ENCODE results near the gene NANOG. TPM values are rescaled to one million over a fixed set of nuclear protein-coding genes. Genes with fewer than 3 reads are reported as not detected.

NANOG gene
- polyA plus RNA-seq, 1 donor from 2014 or later: not detected

DNA sequence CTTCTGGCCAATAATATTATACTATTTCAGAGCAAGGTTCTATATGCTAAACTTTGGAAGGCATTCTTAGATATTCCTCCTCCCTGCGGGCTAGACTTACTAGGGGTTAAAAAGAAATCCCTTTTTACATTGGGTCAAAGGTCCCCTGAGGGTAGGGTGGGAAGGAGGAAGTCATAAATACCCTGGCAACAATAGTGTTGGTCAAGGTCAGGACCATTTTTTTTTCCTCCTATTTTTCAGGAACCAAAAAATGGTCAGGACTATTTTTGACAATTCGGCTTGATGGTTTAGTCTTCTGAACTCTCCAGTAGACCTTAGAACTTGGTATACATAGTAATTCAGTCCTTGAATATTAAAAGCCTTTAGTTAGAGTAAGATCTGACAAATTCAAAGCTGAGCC, 4.5 kb upstream of the NANOG start:
- Histone ChIP-seq H3K9ac (ENCODE audit: low read length) (no peak overlapping the region), H4K20me1 (ENCODE audit: insufficient read depth) (no peaks in the 10 kb centered on the region), H3K79me2 (replicated peaks; ENCODE audit: insufficient read depth, low read length) (no peaks in the 10 kb centered on the region), H3K27me3 (ENCODE audit: insufficient read depth, low read depth, low read length) (no peaks in the 10 kb centered on the region), H3K27ac (ENCODE audit: low read length) (no peak overlapping the region), H2AFZ (ENCODE audit: low read depth, low read length) (no peak overlapping the region), H3K36me3 (ENCODE audit: insufficient read depth, low read length) (no peaks in the 10 kb centered on the region), H3F3A (ENCODE audit: insufficient read depth, low read length, poor library complexity, severe bottlenecking) (no peaks in the 10 kb centered on the region), H3K9me2 (ENCODE audit: insufficient read depth, low read length) (no peaks in the 10 kb centered on the region), H3K4me2 (ENCODE audit: low read length) (no peak overlapping the region), H3K9me3 (ENCODE audit: low read length) (no peaks in the 10 kb centered on the region), H3K4me3 (ENCODE audit: low read length) (no peak overlapping the region)
- TF ChIP-seq POLR2AphosphoS5 (IDR thresholded peaks at IDR 0.05) (no peak), EZH2 (IDR thresholded peaks at IDR 0.05; ENCODE audit: borderline replicate concordance, insufficient read depth, low read length, poor library complexity, severe bottlenecking) (no peak), MXI1 (conservative IDR thresholded peaks at IDR 0.05; ENCODE audit: poor library complexity, severe bottlenecking) (no peak), SMC3 (conservative IDR thresholded peaks at IDR 0.05; ENCODE audit: poor library complexity) (no peak), RAD21 (conservative IDR thresholded peaks at IDR 0.05) (no peak)
- TF ChIP-seq, protein P1, sequence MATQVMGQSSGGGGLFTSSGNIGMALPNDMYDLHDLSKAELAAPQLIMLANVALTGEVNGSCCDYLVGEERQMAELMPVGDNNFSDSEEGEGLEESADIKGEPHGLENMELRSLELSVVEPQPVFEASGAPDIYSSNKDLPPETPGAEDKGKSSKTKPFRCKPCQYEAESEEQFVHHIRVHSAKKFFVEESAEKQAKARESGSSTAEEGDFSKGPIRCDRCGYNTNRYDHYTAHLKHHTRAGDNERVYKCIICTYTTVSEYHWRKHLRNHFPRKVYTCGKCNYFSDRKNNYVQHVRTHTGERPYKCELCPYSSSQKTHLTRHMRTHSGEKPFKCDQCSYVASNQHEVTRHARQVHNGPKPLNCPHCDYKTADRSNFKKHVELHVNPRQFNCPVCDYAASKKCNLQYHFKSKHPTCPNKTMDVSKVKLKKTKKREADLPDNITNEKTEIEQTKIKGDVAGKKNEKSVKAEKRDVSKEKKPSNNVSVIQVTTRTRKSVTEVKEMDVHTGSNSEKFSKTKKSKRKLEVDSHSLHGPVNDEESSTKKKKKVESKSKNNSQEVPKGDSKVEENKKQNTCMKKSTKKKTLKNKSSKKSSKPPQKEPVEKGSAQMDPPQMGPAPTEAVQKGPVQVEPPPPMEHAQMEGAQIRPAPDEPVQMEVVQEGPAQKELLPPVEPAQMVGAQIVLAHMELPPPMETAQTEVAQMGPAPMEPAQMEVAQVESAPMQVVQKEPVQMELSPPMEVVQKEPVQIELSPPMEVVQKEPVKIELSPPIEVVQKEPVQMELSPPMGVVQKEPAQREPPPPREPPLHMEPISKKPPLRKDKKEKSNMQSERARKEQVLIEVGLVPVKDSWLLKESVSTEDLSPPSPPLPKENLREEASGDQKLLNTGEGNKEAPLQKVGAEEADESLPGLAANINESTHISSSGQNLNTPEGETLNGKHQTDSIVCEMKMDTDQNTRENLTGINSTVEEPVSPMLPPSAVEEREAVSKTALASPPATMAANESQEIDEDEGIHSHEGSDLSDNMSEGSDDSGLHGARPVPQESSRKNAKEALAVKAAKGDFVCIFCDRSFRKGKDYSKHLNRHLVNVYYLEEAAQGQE (IDR thresholded peaks at IDR 0.05; ENCODE audit: borderline replicate concordance): no peak
- TF ChIP-seq, protein P2, sequence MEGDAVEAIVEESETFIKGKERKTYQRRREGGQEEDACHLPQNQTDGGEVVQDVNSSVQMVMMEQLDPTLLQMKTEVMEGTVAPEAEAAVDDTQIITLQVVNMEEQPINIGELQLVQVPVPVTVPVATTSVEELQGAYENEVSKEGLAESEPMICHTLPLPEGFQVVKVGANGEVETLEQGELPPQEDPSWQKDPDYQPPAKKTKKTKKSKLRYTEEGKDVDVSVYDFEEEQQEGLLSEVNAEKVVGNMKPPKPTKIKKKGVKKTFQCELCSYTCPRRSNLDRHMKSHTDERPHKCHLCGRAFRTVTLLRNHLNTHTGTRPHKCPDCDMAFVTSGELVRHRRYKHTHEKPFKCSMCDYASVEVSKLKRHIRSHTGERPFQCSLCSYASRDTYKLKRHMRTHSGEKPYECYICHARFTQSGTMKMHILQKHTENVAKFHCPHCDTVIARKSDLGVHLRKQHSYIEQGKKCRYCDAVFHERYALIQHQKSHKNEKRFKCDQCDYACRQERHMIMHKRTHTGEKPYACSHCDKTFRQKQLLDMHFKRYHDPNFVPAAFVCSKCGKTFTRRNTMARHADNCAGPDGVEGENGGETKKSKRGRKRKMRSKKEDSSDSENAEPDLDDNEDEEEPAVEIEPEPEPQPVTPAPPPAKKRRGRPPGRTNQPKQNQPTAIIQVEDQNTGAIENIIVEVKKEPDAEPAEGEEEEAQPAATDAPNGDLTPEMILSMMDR (IDR thresholded peaks at IDR 0.05; ENCODE audit: poor library complexity, severe bottlenecking): no peak

DNA sequence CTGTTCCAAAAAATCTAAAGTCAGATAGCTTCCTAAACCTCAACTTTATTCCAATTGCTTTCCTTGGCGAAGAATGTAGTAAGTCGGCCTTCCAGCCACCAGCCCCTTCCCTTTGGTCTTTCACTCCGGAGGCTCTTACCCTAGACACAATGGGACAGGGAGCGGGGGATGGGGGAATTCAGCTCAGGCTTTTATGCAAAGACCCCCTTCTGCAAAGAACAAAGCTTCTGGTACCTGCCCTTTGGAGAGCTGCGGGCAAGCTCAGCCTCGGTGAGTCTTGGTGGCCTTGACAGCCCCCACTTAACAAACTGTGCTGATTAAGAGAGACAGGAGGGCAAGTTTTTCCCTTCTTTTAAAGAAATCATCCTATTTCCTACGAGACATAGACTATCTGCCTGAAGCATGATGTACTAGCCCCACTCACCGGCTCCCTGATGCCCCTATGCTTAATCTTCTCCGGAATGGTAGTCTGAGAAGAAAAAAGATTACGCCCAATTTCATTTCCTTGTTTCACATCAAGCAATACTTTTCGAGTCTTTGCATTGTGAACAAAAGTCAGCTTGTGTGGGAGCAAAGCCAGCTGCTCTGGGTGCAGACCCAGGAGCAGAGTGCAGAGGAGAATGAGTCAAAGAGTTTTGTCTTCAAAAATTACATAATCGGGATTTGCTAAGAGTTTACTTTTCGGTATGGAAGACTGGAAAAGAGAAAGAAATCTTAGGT, 1.5 kb upstream of the NANOG start:
- no peak overlapping the region for H3K9ac ChIP-seq (ENCODE audit: low read length)

More for the DNA sequence above, 1.5 kb upstream of the NANOG start:
- no peaks in the 10 kb centered on the region for H3K9me3 ChIP-seq (ENCODE audit: low read length)
- no peaks in the 10 kb centered on the region for H3K9me2 ChIP-seq (ENCODE audit: insufficient read depth, low read length)
- no peak overlapping the region for H3K4me3 ChIP-seq (ENCODE audit: low read length)
- H4K20me1 ChIP-seq (ENCODE audit: insufficient read depth): no peaks in the 10 kb centered on the region
- no peaks in the 10 kb centered on the region for H3K27me3 ChIP-seq (ENCODE audit: insufficient read depth, low read depth, low read length)
- TF ChIP-seq, protein P2 (IDR thresholded peaks at IDR 0.05; ENCODE audit: poor library complexity, severe bottlenecking): no peak
- TF ChIP-seq, protein P1 (IDR thresholded peaks at IDR 0.05; ENCODE audit: borderline replicate concordance): no peak
- TF ChIP-seq RAD21 (conservative IDR thresholded peaks at IDR 0.05) (no peak), POLR2AphosphoS5 (IDR thresholded peaks at IDR 0.05) (no peak), MXI1 (conservative IDR thresholded peaks at IDR 0.05; ENCODE audit: poor library complexity, severe bottlenecking) (no peak), EP300 (conservative IDR thresholded peaks at IDR 0.05; ENCODE audit: poor library complexity, severe bottlenecking) (no peak), SMC3 (conservative IDR thresholded peaks at IDR 0.05; ENCODE audit: poor library complexity) (no peak)
- no peaks in the 10 kb centered on the region for H3K36me3 ChIP-seq (ENCODE audit: insufficient read depth, low read length)
- no peaks in the 10 kb centered on the region for H3K79me2 ChIP-seq (replicated peaks; ENCODE audit: insufficient read depth, low read length)
- H3F3A ChIP-seq (ENCODE audit: insufficient read depth, low read length, poor library complexity, severe bottlenecking): no peaks in the 10 kb centered on the region
- H3K27ac ChIP-seq (ENCODE audit: low read length): no peak overlapping the region
- H3K4me2 ChIP-seq (ENCODE audit: low read length): no peak overlapping the region
- no peak overlapping the region for H2AFZ ChIP-seq (ENCODE audit: low read depth, low read length)

Data from neural cell (in vitro differentiated cells).